ENCODE results near the gene HDAC4.

- TF ChIP-seq IRF4 (IDR thresholded peaks at IDR 0.05; ENCODE audit: low read depth, low read length) (no peak), POLR2A (IDR thresholded peaks at IDR 0.05; ENCODE audit: low read depth, low read length) (no peak), SP1 (IDR thresholded peaks at IDR 0.05; ENCODE audit: low read depth, low read length) (no peak), NRF1 (conservative IDR thresholded peaks at IDR 0.05; ENCODE audit: low read depth, low read length) (no peak), GABPA (IDR thresholded peaks at IDR 0.05; ENCODE audit: low read depth) (no peak), JUND (IDR thresholded peaks at IDR 0.05; ENCODE audit: low read depth, low read length) (no peak), EZH2 (IDR thresholded peaks at IDR 0.05; ENCODE audit: borderline replicate concordance, control insufficient read depth, low read depth, low read length) (no peak), STAT1 (conservative IDR thresholded peaks at IDR 0.05) (no peak), SIX5 (IDR thresholded peaks at IDR 0.05; ENCODE audit: low read depth, low read length, severe bottlenecking) (no peak), KDM1A (IDR thresholded peaks at IDR 0.05; ENCODE audit: borderline replicate concordance) (no peak)
- TF ChIP-seq, protein P1, sequence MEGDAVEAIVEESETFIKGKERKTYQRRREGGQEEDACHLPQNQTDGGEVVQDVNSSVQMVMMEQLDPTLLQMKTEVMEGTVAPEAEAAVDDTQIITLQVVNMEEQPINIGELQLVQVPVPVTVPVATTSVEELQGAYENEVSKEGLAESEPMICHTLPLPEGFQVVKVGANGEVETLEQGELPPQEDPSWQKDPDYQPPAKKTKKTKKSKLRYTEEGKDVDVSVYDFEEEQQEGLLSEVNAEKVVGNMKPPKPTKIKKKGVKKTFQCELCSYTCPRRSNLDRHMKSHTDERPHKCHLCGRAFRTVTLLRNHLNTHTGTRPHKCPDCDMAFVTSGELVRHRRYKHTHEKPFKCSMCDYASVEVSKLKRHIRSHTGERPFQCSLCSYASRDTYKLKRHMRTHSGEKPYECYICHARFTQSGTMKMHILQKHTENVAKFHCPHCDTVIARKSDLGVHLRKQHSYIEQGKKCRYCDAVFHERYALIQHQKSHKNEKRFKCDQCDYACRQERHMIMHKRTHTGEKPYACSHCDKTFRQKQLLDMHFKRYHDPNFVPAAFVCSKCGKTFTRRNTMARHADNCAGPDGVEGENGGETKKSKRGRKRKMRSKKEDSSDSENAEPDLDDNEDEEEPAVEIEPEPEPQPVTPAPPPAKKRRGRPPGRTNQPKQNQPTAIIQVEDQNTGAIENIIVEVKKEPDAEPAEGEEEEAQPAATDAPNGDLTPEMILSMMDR (IDR thresholded peaks at IDR 0.05 in 2 of 3, conservative IDR thresholded peaks at IDR 0.05 in 1 of 3; ENCODE audit: control insufficient read depth in 2 of 3, extremely low read depth in 1 of 3, insufficient read depth in 1 of 3, low read depth in 3 of 3, low read length in 3 of 3) = no peak
- TF ChIP-seq, protein P2, sequence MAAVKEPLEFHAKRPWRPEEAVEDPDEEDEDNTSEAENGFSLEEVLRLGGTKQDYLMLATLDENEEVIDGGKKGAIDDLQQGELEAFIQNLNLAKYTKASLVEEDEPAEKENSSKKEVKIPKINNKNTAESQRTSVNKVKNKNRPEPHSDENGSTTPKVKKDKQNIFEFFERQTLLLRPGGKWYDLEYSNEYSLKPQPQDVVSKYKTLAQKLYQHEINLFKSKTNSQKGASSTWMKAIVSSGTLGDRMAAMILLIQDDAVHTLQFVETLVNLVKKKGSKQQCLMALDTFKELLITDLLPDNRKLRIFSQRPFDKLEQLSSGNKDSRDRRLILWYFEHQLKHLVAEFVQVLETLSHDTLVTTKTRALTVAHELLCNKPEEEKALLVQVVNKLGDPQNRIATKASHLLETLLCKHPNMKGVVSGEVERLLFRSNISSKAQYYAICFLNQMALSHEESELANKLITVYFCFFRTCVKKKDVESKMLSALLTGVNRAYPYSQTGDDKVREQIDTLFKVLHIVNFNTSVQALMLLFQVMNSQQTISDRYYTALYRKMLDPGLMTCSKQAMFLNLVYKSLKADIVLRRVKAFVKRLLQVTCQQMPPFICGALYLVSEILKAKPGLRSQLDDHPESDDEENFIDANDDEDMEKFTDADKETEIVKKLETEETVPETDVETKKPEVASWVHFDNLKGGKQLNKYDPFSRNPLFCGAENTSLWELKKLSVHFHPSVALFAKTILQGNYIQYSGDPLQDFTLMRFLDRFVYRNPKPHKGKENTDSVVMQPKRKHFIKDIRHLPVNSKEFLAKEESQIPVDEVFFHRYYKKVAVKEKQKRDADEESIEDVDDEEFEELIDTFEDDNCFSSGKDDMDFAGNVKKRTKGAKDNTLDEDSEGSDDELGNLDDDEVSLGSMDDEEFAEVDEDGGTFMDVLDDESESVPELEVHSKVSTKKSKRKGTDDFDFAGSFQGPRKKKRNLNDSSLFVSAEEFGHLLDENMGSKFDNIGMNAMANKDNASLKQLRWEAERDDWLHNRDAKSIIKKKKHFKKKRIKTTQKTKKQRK (IDR thresholded peaks at IDR 0.05; ENCODE audit: low read depth, low read length) = no peak
- TF ChIP-seq, protein P3, sequence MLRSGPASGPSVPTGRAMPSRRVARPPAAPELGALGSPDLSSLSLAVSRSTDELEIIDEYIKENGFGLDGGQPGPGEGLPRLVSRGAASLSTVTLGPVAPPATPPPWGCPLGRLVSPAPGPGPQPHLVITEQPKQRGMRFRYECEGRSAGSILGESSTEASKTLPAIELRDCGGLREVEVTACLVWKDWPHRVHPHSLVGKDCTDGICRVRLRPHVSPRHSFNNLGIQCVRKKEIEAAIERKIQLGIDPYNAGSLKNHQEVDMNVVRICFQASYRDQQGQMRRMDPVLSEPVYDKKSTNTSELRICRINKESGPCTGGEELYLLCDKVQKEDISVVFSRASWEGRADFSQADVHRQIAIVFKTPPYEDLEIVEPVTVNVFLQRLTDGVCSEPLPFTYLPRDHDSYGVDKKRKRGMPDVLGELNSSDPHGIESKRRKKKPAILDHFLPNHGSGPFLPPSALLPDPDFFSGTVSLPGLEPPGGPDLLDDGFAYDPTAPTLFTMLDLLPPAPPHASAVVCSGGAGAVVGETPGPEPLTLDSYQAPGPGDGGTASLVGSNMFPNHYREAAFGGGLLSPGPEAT (IDR thresholded peaks at IDR 0.05; ENCODE audit: low read depth) = no peak
These were observed 42.6 kb downstream of the HDAC4 start for GRCh38 chr2:239358062-239358754.

Measured in GM12878 (cell line).